ENCODE measurements around the gene CNST.
A peak's percentile ranks its signal among the peaks of the same experiment; 100 is the strongest.
"Not testable (repeated sequence)": the region's sequence is repeated elsewhere in the genome, so short reads cannot be mapped to it uniquely, and the experiment has no call there.

CNST gene

DNA sequence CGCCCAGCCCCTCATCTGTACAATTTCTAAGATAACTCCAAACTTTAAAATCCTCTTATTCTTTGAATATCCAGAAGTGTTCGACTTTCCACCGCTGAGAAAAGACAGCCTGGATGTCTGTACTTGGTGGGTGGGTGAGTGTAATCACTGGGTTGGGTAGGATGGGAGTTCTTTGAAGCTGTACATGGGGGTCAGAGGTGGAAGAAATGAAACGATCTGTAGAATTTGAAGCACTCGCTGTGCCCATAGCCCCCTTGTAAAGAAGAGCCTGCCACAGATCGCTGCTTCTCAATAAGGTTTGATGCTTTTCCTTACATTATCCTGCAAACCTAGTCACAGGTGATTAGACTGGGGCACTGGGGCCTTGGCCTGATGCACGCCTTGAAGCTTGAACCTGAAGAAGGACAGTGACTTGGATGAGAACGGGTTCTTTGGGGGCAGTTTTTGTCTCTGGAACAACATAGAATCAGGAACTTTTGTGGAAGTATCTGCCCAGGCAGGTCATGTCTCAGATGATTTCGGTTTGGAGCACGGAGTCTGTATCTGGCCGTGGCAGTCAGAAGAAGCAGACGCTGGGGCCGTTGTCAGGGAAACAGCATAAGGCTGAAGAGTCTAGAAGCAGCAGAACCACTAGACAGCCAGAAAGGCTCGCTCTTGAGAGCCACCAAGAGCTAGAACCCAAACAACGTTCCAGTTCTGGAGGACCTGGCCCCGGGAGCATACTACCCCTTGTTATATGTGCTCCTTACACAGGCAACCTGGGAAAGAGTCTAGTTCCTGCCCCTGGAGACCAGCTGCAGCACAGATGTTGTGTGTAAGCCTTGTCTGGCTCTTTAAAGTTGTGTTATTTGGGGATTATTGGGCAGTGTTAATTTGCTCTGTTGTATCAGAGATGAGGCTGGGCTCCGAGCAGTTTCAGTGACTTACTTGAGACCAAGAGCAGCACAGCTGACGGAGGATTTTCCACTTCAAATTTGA lies 112.8 kb downstream of the CNST start:
- DNase-seq (ENCODE audit: low spot score): no peak

DNA sequence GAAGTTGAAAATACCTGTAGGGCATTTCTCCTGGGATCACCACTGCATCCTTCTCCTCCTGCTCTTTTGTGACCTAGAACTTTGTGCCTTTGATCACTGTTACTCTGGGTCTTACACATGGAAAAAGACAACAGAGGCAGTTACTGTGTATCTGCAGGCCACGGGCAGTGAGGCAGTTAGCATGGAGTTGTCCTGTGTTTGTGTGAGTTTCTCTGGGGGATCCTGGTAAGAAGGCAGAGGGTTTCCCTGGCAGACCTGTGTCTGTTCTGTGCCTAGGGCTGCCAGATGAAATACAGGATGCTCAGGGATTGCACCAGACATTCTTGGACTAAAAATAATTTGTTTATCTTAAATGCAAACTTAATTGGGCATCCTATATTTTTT lies 113.5 kb downstream of the CNST start:
- DNase-seq (ENCODE audit: low spot score): no peak

DNA sequence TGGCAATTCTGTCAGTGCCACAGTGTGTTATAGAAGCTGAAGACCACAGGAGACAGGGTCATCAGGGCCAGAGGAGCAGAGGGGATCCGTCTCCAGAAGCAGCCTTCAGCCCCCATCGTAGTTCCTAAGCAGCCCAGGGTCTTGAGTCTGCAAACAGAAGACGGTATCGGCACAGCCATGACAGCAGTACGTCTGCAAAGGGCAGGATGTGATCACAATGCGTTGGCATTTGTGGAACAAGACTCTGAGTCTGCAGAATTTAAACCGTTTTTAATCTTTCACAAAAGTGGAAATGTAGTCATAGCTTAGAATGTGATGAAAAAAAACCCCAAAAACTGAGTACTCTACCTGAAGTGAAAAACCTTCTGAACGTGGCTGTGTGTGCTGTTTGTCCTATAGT lies 113.9 kb downstream of the CNST start:
- DNase-seq (ENCODE audit: low spot score): no peak

DNA sequence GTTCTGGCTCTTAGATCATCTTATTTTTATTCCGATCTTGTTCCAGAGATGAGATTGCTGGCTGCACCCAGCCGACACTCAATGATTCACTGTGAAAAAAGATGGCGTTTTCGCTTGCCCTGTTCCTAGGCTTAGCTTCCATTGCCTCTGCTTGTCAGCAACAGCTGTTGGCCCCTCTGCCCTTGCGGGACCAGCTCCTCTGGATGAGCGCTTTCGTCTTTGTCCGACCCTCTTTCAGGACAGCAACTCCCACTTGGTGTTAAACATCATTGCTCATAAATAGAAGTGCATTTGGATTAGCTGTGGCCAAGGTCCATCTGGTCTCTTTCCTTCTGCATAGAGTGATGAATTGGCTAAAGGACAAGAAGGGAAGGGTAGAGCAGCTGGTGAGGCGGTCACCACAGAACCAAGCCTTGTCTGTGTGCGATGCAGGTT lies 114.5 kb downstream of the CNST start:
- DNase-seq (ENCODE audit: low spot score): no peak

DNA sequence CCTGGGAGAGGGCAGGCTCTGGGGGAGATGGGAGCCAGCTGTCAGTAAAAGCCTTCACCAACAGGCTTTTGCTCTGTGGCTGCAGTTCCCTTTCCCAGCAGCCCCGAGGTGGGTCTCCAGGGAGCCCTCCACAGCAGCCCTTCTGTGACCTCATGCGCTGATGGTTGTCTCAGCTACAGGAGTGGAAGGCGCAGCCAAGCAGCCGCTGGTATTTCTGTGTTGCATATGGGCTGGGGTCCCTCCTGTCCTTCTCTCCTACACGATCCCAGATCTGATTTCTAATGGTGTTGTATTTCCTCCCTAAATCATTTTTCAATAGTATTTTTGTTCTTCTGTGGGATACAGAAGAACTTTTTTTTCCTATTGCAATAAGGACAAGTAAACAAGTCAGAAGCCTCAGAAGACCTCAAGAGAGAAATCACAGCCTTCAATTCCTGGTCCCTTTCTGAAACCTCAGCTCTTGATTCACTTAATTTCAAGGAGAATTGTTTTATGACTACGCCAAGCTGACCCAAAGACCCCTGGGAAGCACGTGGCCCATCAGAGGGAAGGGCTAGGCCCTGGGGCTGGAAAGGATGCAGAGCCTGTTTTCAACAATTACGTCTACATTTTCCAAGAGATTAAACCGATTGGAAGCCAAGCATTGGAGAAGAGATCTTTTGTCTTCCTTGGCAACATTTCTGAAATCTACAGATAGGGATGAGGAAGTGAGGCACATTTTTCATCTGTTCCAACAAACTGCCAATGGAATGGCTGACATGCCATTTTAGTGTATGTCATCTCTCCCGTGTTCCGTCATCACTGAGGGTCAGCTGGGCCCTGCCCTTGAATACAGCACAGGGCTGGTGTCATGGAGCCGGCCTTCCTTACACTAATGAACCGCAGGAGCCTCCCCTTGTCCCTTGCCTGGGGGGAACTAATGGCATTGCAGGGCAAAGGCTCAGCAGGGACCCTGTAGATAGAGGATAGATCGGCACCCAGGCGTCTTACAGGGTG lies 115.9 kb downstream of the CNST start:
- peak; percentile 35 for DNase-seq (ENCODE audit: low spot score)

DNA sequence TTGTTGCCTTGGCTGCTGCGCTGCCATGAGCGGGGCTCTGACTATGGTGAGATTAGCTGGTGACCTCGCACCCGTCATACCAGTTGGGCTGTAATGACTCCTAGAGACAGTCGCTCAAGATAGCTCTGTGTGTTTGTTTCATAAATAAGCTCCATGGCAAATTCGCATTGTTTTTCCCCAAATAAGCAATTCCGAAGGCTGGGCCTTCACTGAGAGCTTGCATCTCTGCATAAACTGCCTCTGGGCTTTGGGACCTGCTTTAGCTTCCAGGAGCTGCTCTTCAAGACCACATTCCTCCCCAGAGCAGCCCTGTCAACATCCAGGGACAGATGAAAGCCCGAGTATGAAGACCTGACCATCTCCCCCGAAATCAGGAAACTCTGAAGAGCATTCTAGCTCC lies 117.3 kb downstream of the CNST start:
- DNase-seq (ENCODE audit: low spot score): no peak

DNA sequence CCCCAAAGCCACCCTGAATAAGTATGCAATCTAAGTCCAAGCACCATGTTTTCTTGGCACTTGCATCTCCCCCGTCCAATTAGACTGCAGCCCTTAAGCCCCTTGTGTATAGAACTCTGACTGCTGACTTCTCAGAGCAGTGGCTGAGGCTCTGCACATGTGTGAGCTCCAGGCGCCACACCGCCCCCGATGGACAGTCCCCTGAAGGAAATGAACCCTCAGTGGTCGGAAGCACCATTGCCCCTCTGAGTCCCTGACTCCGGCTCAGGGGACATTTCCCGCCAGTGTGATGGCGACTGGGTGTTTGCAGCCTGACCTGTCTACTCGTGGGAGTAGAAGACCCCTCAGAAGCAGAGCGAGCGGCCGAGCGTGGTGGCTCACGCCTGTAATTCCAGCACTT lies 120.7 kb downstream of the CNST start:
- no peak for DNase-seq (ENCODE audit: low spot score)

DNA sequence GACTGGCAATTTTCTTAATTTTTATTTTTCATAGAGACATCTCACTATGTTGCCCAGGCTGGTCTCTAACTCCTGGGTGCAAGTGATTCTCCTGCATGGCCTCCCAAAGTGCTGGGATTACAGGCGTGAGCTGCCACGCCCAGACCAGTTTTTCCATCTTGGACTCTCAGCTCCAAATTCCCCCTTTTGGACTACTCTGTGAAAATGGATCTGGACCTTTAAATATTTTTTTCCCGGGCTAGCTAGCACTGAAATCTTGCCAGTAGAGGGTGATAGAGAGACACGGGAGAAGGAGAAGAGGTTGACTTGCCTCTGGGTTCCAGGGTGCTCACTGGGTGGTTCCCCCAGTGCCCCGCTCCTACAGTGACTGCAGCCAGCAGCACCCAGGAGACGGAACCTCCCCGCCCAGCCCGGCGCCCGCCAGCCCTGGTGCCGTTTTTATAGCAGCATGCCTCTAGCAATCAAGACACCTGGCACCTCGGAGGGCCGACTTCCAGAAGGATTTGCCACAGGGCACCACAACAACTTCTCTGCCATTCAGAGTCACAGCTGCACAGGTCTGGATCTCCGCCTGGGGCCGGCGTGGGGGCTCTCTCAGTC lies 123.3 kb downstream of the CNST start:
- peak; percentile 78 for DNase-seq (ENCODE audit: low spot score)

DNA sequence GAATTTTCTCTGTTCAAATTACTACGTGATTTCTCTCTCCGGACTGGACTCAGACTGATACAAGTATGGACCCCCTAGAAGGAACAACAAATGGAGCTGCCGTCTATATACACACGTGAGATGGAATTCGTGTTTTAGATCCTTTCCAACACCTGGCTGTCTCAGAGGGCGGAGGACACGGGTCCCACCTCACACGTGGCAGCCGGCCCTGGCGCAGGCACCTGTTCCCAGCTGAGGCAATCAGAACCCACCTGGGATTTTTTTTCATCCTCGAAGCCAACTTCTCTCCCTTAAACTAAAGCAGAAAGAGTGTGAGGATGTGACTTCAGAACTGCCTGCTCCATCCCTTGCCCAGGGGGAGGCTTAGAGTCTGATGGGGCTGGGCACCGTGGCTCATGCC lies 123.8 kb downstream of the CNST start:
- DNase-seq (ENCODE audit: low spot score): no peak

DNA sequence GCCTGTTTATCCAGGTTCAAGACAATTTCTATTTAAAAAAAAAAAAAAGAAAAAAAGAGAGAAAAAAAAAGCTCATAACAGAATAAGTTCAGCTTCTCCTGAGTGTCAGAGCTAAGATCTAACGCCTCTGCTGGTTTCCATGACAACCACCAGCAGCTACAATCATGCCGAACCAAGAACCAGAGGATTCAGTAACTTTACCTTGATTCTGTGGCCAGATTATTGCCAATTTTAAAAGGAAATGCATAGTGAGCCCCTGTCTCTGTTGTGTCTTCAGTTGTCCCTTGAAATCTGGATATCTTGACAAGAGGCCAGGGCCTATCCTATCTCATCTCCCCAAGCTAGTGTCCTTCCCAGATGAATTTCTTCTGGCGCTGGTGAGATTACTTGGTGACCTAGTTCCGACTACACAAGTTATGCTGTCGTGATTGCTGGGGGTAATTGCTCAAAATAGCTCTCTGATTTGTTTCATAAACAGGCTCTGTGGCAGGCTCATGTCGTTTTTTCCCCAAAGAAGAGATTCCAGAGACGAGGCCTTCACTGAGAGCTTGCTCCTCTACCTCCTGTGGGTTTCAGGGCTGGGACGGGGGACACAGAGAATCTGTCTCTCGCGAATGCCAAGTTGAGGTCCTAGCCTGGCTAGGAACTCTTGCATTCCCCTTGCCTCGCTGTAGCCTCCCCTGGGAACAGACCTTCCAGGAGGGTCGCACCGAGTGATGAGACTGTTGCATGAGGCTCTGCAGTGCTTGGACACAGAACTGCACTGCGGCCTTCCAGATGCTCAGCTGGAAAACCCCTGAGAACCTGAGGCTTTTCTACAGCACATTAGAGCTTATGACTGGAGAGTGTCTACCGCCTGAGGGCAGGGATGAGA lies 125.6 kb downstream of the CNST start:
- DNase-seq (ENCODE audit: low spot score): no peak

DNA sequence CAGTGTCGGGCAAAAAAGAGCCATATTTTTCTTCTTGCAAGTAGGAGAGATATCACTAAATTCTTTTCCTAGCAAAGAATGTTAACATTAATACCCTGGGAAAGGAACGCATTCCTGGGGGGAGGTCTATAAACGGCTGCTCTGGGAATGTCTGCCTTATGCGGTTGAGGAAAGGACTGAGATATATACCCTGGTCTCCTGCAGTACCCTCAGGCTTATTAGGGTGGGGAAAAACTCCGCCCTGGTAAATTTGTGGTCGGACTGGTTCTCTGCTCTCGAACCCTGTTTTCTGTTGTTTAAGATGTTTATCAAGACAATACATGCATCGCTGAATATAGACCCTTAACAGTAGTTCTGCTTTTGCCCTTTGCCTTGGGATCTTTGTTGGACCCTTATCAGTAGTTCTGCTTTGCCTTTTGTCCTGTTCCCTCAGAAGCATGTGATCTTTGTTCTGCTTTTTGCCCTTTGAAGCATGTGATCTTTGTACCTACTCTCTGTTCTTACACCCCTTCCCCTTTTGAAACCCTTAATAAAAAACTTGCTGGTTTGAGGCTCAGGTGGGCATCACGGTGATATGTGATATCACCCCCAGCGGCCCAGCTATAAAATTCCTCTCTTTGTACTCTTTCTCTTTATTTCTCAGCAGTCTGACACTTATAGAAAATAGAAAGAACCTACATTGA lies 128.1 kb downstream of the CNST start:
- DNase-seq (ENCODE audit: low spot score): not testable (repeated sequence)

DNA sequence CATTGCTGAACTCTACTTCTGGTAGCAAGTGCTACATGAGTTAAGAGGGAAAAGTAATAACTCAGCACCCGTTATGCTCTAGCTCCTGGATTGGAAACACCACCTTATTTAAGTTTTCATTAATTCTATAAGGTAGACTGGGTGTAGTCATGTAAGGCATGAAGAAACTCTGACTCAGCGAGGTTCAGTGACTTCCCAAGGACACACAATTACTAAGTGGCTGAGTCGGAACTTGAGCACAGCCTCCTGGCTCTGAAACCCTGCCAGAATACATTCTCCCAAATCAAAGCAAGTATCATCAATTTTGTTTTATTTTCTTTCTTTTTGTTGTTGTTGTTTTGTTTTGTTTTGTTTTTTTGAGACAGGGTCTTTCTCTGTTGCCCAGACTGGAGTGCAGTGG lies 128.9 kb downstream of the CNST start:
- DNase-seq (ENCODE audit: low spot score): peak; percentile 54

DNA sequence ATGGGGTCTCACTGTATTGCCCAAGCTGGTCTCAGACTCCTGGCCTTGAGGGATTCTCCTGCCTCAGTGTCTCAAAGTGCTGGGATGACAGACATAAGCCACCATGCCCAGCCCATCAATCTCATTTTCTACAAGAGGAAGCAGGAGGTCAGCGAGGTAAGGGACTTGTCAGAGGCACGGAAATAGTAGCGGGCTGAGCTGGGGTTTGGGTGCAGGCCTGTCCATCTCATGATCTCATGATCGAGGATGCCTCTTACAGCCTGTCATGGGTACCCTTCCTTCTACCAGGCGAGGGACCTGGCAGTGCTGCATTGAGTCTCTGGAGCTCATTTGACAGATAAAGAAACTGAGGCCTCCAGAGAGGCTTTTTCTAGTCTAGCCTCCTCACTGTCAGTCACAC lies 129.4 kb downstream of the CNST start:
- DNase-seq (ENCODE audit: low spot score): no peak

DNA sequence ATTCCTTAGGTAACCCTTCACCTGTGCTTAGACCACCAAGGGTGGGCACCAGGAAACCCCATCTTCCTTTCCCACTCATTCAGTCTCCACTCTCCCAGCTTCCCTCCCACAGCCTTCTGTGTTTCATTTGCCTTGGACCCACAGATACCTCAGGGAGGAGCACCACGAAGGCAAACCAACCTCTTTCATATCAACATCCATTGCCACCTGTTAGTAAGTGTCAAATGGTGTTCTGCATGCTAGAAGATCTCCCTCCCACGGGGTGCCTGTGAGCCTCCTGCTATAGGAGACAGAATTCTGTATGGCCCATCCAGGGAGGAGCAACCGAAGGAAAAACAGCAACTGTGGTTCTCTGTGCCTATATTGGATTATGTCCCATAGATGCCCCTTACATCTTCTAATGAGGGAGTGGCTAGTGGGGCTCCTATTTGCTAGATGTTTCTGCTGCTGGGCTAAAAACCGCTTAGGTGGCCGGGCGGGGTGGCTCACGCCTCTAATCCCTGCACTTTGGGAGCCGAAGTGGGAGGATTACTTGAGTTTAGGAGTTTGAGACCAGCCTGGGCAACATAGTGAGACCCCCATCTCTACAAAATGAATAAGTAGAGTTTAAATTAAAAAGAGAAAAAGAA lies 132.3 kb downstream of the CNST start:
- DNase-seq (ENCODE audit: low spot score): no peak

DNA sequence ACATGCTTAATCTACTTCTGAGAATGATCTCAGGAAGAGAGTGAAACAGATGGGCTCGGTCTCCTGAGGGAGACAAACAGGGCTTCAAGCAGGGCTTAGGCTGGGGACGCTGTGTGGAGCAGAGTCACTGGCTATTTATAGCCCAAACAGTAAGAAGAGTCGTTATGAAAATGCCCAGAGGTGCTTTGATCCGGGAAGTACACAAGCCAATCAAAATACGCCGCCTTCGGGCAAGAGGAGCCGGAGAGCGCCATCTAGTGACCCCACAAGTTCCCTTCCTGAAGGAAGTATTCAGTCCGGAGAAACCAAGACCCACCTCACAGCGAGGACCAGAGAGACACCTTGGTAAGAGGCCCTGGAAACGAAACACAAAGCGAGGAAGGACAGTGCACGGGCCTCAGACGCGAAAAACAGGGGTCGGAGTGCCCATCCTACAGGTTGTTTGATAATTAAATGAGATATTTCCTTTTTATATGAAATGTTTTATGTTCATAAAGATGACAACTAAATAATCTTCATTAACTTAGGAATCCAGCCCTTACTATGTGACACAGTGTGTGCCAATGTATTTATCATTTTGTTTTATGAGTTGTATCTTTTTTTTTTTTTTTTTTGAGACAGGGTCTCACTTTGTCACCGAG lies 133.0 kb downstream of the CNST start:
- DNase-seq (ENCODE audit: low spot score): peak; percentile 94

DNA sequence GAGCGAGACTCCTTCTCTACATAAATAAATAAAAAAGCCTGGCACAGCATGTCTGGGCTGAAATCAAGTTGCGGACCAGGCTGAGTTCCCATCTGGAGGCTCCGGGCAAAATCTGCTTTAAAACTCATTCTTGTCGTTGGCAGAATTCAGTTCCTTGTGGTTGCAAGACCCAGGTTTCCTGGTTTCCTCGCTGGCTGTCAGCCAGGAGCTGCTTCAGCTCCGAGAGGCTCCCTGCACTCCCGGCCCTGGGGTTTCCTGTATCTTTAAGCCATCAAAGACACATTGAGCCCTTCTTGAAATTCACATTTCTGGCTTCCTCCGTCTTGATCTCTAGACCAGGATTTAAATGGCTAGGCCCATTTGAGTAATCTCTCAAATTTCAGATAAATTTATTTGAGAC lies 137.3 kb downstream of the CNST start:
- DNase-seq (ENCODE audit: low spot score): no peak

DNA sequence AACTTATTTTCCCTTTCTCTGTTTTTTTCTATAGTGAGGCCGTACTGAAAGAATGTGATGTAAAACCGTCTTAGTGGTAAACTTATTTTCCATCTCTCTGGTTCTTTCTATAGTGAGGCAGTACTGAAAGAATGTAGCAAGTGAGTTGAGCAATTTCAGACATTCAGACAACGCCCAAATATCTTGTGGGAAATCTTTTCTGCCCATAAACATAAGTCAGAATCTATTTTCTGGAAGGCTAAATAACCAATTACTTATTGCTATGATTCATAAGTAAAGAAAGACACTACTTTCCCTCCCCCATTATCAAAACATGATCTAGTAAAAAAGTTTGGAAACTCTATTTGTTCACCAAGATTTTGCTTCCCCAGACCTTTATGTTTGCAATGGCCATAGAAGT lies 139.1 kb downstream of the CNST start:
- DNase-seq (ENCODE audit: low spot score): peak; percentile 59

DNA sequence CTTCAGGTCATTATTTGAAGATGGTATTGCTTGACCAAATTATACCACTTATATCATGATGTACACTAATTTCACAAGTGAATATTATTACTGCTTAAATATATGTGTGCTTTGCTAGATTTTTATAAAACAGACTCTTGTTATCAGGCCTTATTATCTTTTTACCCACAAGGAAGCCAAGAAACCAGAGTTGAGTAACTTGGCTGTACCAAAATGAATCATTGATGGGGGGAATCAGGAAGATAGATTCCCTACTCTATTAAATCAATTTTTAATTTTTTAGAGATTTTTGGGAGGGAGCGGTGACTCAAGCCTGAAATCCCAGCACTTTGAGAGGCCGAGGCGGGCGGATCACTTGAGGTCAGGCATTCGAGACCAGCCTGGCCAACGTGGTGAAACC lies 141.9 kb downstream of the CNST start:
- DNase-seq (ENCODE audit: low spot score): no peak

DNA sequence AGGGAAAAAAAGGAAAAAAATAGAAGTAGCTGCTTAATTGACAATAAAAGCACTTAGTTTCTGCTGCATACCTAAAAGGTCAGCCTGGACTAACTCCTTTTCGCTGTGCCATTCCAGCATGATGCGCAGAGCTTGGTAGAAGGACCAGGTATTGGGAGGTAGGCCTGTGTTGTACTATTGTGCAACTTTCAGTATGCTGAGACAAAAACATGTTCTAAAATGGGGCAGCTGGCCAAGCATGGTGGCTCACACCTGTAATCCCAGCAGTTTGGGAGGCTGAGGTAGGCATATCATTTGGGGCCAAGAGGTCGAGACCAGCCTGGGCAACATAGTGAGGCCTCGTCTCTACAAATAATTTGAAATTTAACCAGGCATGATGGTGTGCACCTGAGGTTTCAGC lies 142.9 kb downstream of the CNST start:
- no peak for DNase-seq (ENCODE audit: low spot score)

DNA sequence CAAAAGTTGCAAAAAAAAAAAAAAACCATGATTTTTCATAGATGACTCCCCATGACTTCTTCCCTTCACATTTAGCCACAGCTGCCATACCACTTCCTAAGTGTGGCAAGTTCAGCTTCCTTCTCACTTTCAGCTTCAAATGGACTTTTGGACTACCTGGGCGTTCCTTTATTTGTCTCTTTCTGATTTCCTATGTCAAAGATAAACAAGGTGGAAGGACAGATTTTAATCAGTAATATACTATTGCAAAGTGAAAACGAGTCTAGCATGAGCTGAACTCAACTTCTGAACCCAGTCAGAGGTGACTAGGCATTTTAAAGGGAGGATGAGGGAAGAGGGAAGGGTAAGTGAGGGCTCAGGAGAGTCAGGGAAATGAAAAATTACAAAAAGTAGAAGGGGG lies 143.6 kb downstream of the CNST start:
- DNase-seq (ENCODE audit: low spot score): no peak
